Dermis blood vessel endothelial cell (primary cell): Measurements from ENCODE around the gene TEX13A. TPM values are rescaled to one million over a fixed set of nuclear protein-coding genes. Genes with fewer than 3 reads are reported as not detected.
A peak's percentile ranks its signal among the peaks of the same experiment; 100 is the strongest.
"Not testable (repeated sequence)": the region's sequence is repeated elsewhere in the genome, so short reads cannot be mapped to it uniquely, and the experiment has no call there.

Source experiments
- DNase-seq: peaks from one replicate; pipeline ENCODE4 v3.0.0; 2010
- total RNA-seq: library from RNA; depleted of rRNA; stranded (reverse); fragments of >200 nt; gene quantifications from 2 replicates; pipeline ENCODE4 v1.2.3, GENCODE V29; 2014

TEX13A gene, protein sequence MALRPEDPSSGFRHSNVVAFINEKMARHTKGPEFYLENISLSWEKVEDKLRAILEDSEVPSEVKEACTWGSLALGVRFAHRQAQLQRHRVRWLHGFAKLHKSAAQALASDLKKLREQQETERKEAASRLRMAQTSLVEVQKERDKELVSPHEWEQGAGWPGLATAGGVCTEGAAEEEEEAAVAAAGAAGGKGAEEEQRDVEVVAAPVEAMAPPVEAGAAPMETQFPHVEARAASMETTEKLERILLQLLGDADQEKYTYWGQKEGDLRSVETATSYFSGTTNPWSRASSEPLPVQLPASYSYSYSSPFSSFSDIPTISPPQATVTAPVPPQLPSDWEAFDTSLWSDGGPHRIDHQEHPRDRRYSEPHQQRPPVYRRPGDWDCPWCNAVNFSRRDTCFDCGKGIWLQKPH
- not detected in 2 replicates for total RNA-seq

GRCh38 chrX:105220636-105221035 lies at the start of gene TEX13A:
TSS of gene TEX13A (minus strand) at chrX:105220694. CDS start at chrX:105220397, 297 bp downstream.
- DNase-seq: no peak

GRCh38 chrX:105269386-105269785 lies 48.9 kb upstream of the TEX13A start:
- no peak for DNase-seq

GRCh38 chrX:105267167-105267566 lies 46.7 kb upstream of the TEX13A start:
- no peak for DNase-seq

GRCh38 chrX:105266456-105266855 lies 46.0 kb upstream of the TEX13A start:
- no peak for DNase-seq

- DNase-seq: no peak
Observed at GRCh38 chrX:105265093-105265492, 44.6 kb upstream of the TEX13A start.

- DNase-seq: no peak
Observed at GRCh38 chrX:105263801-105264200, 43.3 kb upstream of the TEX13A start.

DNA sequence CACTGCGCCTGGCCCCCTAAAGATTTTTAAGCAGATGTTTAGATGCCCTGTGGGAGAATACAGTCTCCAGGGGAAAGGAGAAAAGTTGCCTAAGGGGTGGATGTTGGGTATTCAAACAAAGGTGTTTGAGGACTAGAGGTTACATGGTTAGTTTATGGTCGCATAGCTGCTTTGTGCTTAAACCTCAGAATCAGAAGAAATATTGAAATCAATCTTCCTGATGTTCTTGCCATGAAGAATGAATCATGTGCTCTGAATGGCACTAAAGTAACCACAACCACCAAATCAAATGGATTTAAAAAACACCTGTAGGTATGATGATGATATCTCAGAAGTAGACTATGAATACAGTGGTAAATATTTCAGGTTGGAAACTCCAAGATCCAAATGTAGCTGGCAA lies 42.7 kb upstream of the TEX13A start:
- no peak for DNase-seq

- no peak for DNase-seq
Observed at GRCh38 chrX:105260291-105261043, 40.0 kb upstream of the TEX13A start.

- no peak for DNase-seq
Observed at GRCh38 chrX:105241056-105241455, 20.6 kb upstream of the TEX13A start.

- DNase-seq: not testable (repeated sequence)
Observed at GRCh38 chrX:105237407-105237806, 16.9 kb upstream of the TEX13A start.

DNA sequence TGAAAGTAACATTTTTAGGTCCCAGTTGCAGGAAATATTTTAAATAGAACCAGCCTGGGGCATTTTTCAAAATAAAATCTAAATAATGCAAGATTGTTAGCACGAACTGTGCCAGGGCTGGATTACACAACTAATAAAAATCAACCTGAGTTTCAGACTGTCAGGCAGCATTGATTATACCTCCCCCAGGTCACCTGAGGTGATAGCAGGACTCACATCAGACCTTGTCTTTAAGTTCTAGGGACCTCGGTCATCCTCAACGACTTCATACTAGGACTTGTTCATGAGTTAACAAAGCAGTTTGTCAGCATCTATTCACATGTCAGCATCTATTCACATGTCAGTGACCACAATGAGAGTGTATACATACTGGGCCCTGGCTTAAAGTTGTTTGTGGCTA lies 8.7 kb upstream of the TEX13A start:
- DNase-seq: no peak

DNA sequence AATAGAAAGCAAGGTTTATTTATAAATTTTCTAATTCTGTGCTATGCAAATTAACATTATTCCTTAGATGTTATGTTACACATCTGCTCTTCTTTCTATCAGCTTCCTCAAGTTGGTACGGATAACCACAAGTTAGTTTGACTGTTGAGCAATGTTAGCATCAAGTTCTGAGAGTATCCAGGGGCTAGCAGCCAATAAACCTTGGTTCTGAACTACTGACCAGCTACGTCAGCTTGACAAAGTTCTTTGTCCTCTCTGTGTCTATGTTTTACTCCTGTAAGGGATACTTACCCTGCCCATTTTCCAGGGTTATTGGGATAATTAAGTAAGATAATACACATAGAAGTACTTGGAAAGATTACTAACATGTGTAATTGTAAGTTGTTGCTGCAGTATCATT lies 8.1 kb upstream of the TEX13A start:
- DNase-seq: no peak

DNA sequence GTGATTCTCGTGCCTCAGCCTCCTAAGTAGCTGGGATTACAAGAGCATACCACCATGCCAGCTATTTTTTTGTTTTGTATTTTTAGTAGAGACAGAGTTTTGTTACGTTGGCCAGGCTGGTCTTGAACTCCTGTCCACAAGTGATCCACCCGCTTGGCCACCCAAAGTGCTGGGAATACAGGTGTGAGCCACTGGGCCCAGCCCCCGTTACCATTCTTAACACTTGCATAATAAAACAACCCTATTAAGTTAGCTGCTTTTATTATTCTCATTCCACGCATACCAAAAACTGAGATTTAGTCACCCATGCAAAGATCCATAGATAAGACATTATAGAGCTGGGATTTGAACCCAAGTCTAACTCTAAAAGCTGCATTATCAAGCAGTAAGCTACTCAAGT lies 6.0 kb upstream of the TEX13A start:
- no peak for DNase-seq

DNA sequence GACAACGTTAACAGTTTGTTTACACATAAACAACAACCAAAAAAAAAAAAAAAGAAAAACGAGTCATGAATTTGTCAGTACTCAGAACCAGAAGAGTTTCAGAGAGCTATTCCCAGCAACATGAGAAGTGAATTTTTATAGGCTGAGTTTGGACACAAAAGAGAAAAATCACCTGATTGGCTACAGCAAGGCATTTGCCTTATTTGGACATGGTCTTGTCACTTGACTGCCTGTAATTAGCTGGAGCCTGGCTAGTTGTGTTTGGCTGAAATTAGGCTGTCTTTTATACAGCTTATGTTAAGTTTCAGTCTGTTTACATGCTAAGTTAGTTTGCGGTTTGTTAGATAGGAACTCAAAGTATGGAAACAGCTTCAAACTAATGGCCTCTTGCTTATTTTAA lies 880 bp upstream of the TEX13A start:
- DNase-seq: no peak

- DNase-seq: no peak
Observed at GRCh38 chrX:105219454-105220401, 766 bp downstream of the TEX13A start.

GRCh38 chrX:105211066-105211575 lies 9.4 kb downstream of the TEX13A start:
- DNase-seq: no peak

DNA sequence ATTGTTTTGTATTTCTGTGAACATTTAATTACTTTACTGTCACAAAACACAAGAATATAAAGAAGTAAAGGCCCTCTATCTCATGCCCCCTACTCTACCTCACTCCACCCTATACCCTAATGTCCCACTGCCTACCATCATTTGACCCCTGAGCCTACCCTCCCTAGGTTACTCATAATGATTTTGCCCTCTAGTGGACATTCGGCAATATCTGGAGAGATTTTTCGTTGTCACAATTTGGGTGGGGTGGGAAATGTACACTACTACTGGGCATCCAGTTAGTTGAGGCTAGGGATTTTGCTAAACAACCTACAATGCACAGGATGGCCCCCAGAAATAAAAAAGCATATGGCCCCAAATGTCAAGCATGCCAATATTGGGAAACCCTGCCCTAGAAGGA lies 10.2 kb downstream of the TEX13A start:
- DNase-seq: no peak

DNA sequence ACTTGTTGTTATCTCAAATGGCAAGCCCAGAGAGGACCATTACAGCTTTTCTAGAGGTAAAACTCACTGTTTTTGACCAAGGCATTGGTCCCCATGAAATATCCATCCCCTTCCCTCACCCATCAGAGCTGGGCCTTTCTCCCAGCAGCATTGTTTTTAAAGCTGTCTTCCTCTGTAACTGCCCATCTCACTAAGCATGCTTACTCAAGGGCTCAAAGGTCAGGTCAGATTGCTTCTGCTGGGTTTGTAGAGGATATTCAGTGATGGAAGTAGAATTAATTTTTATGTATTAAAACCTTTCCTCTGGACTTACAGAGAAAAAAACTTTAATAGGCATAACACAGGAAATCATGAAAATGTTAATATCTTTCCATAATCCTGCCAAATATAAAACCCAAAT lies 11.1 kb downstream of the TEX13A start:
- no peak for DNase-seq

DNA sequence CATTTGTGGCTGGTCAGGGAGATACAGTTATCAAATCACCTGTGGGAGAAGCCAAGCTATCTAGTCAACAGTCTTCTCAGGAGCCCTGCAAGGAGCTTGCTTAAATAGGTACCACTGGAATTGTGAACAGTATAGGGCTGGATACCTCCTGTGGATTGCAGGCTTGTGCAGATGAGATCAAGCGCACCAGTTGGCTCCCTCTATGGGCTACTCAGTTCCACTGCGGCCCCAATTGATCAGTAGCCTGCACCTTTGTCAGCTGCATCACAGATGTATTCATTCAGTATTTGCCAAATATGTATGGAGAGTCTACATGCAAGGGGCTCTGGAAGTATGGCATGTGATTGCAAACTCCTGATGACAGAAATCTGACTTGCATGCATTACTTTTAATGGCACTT lies 28.6 kb downstream of the TEX13A start:
- DNase-seq: peak; percentile 23

DNA sequence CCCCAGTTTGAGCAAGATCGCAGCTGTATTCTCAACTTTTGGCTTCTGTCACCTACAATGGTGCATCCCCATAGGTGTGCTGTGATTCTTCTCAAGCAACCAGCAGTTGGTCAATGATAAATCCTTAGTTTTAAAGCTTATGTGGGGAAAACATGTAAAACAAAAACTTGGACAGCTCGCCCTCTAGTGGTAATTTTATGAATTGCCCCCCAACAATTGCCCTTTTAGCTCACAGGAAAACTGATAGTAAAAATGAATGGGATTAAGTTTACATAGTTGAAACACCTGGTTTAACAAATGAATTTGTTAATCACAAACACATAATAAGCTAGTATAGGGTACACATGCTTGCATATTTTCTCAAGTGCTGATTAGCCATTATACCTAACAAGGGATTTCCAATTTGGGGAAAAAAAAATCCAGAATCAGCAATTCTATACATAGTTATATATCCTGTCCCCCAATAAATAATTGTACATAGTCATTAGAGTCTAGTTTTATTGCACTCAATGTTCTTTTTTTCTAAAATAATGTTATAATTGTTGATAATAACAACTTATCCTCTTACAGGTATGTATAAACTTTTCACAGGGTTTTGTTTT lies 30.1 kb downstream of the TEX13A start:
- DNase-seq: peak; percentile 47

GRCh38 chrX:105189093-105189492 lies 31.4 kb downstream of the TEX13A start:
- DNase-seq: no peak

GRCh38 chrX:105179644-105180043 lies 40.9 kb downstream of the TEX13A start:
- DNase-seq: no peak
